Erythroblast (primary cell): ENCODE data around the gene PRR20D.
"Not testable (repeated sequence)": the region's sequence is repeated elsewhere in the genome, so short reads cannot be mapped to it uniquely, and the experiment has no call there.

Experiments
- GATA1 ChIP-seq: IDR thresholded peaks from 2 replicates; pipeline ENCODE4 v1.6.1; 2011; ENCODE audit warnings: low read depth, mild to moderate bottlenecking, control low read depth, low read length, moderate library complexity
- POLR2A ChIP-seq: IDR thresholded peaks from 2 replicates; pipeline ENCODE4 v1.6.1; 2011; ENCODE audit warnings: mild to moderate bottlenecking, low read length

DNA sequence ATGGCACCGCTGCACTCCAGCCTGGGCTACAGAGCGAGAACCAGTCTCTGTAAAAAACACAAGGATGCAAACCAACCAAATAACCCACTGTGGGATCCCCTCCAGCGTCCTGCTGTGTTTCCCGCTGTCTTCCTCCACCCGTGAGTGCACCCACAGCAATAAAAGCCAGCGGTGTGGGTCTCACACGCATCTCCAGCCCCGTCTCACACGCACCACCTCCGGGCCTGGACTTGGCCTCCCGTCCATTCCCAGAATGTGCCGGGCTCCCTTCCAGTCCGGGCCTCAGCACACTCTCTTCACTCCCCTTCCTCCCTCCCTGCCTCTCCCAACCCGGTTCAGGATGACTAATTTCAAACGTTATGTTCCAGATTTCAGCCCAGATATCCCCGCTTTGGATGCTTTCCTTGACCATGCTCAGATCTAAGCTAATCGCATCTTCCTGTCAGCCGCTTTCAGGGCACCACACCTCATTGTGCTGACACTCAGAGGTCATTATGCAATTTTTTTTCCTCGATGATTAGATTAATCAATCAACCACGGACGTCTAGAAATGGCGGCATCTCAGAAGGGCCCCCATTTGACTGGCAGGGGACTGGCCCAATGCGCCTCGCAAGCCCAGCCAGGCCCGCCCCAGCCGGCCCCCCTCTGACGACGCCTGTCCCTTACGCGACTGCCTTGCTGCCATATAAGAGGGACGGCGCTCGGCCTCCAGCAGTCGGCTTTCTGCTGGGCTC, 20.0 kb upstream of the PRR20D start, which contains the start of gene PRR20A:
- TF ChIP-seq POLR2A, GATA1: not testable (repeated sequence)
